ENCODE results near the gene TBC1D14.

GRCh38 chr4:7055990-7056325, 146.3 kb downstream of the TBC1D14 start:
- TF ChIP-seq, protein P1, sequence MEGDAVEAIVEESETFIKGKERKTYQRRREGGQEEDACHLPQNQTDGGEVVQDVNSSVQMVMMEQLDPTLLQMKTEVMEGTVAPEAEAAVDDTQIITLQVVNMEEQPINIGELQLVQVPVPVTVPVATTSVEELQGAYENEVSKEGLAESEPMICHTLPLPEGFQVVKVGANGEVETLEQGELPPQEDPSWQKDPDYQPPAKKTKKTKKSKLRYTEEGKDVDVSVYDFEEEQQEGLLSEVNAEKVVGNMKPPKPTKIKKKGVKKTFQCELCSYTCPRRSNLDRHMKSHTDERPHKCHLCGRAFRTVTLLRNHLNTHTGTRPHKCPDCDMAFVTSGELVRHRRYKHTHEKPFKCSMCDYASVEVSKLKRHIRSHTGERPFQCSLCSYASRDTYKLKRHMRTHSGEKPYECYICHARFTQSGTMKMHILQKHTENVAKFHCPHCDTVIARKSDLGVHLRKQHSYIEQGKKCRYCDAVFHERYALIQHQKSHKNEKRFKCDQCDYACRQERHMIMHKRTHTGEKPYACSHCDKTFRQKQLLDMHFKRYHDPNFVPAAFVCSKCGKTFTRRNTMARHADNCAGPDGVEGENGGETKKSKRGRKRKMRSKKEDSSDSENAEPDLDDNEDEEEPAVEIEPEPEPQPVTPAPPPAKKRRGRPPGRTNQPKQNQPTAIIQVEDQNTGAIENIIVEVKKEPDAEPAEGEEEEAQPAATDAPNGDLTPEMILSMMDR (IDR thresholded peaks at IDR 0.05): no peak
- TF ChIP-seq POLR2A (IDR thresholded peaks at IDR 0.05): no peak

Data from right lobe of liver (tissue), 4 donors.